NCI-H2029 (cell line): ENCODE measurements around the gene CELF1.

Source experiments
- DNase-seq: peaks from one replicate; lab custom pipeline; 2025; lab: John Stamatoyannopoulos, UW

CELF1 gene

DNA sequence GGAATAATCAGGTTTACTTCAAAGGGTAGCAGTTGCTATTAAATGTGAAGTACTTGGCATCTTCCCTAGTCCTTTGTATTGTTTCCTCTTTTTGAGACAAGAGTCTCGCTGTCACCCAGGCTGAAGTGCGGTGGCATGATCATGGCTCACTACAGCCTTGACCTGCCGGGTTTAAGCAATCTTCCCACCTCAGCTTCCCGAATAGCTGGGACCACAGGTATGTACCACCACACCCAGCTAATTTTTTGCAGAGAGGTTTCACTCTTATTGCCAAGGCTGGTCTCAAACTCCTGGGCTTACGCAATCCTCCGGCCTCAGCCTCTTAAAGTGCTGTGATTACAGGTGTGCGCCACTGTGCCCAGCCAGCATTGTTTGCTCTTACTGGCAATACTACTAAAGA, 67.8 kb downstream of the CELF1 start:
- DNase-seq: peak; percentile 57

DNA sequence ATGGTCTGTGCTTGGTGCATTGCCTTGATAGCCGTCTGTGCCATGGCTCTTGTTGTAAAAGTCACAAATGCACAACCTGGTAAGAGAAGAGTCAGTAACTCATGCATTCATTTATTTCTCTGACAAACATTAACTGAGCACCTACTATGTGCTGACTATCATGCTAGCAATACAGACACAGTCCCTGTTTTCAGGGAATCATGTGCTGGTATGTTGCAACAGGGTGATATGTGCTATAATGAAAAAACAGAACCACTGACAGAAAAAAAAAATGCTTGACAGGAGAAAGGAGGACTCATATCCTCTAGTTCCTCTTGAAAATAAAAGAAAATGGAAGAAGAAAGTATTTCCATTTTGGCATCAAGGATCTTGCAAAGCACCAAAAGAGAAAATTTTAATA, 69.5 kb downstream of the CELF1 start:
- DNase-seq: no peak

DNA sequence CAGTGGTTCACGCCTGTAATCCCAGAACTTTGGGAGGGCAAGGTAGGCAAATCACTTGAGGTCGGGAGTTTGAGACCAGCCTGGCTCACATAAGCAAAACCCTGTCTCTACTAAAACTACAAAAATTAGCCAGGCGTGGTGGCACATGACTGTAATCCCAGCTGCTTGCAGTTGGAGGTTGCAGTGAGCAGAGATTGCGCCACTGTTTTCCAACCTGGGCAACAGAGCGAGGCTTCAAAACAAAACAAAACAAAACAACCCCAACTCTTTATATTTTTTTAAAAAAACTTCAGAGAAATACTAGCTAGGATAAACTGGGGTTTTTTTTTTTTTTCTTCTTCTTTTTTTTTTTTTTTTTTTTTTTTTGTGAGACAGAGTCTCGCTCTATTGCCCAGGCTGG, 72.2 kb downstream of the CELF1 start:
- no peak for DNase-seq

DNA sequence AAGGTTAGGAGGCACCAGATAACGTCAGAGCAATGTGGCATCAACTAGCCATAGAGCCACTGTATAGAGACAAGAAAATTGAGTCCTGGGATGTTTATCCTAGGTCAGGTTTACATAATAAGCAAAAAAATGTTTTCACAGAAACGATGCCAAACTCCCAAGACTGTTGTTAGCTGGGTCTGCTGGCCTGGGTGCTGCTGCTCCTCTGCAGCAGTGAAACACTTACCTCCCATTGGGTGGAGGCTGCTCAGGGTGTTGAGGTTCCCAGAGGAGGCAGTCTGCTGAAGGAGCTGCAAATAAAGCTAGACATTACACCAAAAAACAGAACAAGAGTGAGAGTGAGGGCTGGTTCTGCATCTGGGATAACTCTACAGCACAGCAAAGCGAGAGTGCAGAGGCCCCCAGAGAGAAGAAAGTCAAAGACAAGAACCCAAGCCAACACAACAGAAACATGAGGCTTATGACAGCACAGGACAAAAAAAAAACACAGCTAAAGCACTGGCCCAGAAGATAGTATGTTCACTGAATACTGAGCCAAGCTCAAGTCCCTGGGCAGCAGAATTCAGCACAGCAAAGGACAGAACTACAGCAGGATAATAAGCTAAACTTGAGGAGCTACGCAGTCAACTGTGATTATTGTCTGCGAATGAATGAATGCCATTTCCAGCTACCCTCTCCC, 74.1 kb downstream of the CELF1 start:
- no peak for DNase-seq

DNA sequence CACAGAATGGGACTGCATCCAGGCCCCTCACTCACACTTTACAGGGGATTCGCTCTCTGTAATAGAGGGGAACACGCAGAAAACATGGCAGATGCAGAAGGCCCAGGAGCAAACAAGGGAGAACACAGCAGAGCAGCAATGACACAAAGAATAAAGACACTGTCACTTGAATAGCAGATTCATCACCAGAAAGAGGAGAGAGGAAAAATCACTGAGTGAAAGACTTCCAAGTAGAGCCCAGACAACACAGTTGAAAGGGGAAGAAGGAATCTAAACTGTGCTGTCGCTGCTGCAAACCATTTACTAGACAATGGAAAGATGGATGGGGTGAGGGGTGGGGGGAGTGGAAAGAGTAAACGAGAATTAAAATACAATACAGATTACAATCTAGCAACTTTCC, 75.2 kb downstream of the CELF1 start:
- no peak for DNase-seq

DNA sequence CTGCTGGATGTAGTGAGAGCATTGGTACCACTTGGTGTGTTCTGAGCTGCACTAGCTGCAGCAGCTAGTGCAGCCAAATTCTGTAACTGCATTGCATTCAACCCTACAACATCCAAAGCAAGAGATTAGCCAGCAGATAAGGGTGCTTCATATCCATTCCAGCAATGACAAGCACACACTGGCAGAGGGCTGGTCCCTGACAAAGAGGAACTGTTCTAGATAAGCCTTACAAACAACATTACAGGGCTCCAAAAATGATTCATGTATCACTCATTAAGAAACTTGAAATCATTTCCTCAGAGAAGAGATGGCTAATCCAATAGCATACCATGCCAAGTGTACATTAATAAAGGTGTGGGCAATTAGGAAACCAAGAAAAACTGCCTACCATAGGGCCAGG, 75.6 kb downstream of the CELF1 start:
- DNase-seq: no peak

DNA sequence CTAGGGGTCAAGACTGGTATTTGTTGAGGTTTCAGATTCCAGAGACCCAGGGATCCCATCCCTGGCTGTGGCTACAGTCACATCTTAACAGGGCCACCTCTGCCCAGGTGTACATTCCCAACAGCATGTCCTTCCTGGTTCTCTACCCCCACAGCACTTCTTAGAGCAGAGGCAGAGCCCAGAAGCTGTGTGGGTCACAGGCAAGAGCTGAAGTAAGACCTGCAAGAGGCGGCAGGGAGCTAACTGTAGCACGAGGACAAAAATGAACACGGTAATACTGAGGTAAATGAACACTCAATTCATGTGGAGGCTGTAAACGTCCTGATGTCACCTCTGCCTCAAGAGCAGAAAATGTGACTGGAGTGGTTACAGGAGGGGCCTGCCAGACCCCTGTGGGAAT, 82.3 kb downstream of the CELF1 start:
- no peak for DNase-seq

DNA sequence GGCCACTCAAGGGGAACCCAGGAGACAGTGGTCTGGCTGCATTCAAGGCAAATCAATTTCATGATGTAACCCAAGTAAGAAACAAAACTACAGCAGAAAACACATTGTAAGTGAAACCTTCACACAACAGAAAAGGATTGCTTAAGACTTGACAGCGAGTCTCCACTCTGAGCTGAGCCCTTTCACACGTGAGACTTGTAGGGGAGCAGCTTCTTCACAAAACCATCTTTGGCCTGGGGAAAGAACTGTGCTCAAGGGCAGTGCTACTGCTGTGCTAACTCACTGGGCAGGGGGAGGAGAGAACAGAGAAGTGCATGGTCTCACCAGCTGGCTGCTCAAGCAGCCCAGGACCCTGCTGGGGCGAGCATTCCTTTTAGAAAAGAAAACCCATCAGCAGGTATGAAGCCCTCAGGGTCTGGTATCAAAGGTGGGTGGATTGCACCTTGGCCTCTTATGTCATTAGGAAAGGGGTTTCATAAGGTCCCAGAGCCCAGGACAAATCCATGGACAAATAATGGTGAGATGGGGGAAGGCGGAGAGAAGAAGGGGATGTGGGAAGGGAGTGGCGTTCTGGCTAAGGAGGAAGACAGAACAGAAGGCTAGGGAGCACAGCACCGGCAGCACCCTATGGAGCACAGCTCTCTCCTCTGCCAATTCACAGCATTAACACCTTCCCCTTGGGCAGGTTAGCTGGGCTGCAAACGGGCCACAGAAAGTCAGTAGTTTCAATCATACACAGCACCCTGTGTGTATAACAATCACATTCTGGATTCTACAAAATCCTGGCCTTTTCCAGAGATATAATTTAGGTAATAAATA, 83.4 kb downstream of the CELF1 start:
- no peak for DNase-seq

DNA sequence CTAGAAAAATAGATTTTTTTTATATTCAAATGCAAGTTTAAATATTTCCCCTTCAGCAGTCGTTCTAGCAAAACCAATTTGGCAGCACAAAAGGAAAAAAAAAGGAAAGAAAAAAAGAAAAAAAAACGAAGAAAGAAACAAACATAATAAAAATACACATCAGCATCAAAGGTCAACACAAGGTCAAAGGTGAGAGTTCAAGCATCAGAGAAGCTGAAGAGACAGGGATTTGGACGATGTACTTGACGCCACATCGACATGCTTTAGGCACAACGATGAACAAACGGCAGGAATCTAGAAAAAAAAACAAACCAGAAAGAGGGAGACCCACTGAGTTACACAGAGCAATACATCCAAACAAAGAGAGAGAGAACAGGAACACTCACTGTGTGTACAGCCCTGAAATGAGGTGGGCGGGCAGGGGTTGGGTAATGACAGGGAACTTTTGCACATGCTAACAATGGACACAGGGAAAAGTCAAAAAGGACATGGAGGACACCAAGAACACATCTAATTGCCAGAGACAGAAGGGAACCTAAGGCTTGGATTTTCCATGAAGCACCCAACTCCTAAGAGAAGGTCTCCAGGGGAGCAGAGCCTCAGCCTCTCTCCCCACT, 84.2 kb downstream of the CELF1 start:
- DNase-seq: no peak

DNA sequence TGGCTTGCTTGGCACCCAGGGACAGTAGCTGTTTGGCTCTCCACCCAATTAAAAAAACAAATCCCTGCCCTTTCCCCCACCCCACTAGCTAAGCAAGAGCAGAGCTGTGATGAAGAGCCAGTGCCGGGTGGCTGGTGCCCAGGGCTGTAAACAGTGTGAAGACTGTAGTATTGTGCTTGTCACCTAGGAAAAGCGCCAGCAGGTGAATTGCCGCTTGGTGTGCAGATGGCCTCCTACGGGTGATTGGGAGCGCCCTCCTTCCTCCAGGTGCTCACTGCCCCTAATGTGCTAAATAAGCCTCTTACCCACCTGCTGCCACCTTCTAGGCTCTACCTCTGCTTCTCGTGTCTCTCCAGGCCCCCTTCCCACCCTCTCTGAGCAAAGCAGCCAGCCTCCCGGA, 85.6 kb downstream of the CELF1 start:
- DNase-seq: peak; percentile 87

DNA sequence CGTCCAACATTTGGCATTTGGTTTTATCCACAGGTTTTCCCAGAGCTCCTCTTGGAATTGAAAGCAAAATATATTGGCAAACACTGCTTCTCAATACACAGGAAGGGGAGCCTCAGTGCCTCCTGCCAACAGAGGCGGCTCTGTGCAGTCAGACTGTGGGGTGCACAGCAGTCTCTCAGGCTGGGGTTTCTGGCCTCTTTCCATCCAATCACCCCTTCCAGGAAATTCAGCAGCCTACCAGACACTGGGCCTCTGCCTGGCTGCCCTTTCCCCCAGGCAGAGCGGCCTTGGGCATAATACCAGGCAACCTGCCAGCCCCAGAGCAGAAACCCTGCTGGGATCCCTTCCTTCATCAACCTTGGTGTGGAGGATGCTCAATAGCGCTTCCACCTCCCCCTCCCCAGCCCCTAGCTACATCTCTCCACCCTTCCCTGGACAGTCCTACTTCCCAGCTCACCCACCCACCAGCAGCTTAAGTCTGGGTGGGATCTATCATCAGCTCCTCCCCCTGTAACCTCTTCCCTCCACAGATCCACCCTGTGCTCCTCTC, 86.2 kb downstream of the CELF1 start:
- peak; percentile 73 for DNase-seq

DNA sequence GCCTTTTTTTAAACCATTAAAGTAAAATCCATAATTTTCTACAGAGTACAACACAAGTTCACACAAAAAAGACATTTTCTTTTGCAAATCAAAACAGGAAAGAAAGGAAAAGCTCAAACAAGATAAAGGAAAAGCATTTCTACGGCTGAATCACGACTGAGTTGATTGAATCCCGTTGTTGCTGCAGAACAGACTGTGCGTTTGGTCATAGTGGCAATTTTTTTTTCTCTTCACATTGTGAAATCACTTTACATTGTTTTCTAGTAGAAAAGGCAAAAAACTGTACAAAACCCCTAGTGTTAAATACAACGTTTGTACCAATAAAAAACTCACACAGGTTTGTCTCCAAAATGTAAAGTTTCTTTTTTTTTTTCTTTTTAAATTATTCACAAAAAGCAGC, 86.7 kb downstream of the CELF1 start:
- DNase-seq: no peak

DNA sequence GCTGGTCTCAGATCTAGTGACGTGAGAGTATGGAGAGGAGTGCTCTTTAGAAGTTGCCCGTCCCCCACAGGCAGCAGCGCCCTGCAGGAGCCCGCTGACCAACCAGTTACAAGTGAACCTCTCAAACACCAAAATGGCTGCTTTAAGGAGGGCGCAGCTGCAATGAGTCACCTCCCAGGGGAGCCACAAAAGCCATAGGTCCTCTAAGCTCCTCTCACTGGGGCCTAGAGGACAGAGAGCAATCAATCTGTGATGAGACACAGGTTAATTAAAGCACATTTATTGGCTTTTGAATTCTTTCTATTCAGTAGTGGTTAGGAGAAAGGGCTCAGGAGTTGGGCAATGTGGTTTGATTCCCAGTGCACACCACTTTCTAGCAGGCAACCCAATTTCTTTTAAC, 88.4 kb downstream of the CELF1 start:
- peak; percentile 60 for DNase-seq

DNA sequence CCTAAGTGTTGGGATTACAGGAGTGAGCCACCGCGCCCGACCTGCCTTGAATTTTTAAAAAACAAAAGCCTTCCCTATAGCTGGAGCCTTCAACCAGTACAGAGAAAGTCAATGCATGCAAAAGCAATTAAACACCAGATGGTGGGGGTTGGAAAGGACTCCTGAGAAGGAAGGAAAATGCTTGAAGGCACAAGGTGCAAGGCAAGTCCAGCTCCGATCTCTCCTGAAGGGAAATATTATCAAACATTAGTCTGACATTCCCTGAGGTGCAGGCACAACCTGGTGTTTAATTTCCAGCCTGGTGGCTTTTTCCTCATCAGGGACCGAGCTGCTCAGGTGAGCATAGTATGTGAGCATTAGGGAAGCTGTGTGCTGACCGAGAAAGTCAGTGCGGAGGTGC, 91.1 kb downstream of the CELF1 start:
- no peak for DNase-seq

DNA sequence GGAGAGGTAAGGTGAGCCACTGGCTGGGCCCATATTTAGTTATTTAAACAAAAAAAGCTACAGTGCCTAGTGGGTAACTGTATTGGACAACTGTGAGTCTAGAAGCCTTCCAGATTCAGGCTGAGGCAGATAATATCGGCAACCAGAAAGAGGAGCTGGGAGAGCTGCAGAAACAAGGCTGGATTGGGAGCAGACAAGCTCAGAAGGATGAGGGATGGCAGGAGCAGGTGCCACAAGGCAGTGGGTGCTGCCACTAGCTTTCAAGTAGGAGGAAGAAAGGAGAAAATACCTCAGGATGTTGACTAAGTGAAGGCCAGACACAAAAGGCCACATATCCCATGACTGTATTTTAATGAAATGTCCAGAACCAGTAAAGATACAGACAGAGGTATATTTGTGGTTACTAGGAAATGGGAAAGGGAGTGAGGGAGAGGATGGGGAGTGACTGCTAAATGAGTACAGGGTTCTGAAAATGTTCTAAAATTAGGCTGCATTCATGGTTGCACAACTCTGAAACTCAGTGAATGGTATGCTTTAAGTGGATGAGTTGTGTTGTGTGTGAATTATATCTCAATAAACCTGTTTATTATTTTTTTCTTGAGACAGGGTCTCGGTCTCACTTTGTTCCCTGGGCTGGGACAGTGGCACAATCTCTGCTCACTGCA, 92.2 kb downstream of the CELF1 start:
- DNase-seq: no peak

DNA sequence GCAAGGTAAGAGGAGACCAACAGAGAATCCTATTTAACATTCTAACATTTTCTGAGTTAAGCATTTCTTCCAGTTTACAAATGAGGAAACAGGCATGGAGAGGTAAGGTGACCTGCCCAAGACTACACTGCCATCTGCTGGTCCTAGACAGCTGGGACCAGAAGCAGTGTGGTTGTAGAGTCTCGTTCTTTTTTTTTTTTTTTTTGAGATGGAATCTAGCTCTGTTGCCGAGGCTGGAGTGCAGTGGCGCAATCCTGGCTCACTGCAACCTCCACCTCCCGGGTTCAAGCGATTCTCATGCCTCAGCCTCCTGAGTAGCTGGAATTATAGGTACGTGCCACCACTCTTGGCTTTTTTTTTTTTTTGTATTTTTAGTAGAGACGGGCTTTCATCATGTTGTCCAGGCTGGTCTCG, 98.7 kb downstream of the CELF1 start:
- DNase-seq: peak; percentile 80

DNA sequence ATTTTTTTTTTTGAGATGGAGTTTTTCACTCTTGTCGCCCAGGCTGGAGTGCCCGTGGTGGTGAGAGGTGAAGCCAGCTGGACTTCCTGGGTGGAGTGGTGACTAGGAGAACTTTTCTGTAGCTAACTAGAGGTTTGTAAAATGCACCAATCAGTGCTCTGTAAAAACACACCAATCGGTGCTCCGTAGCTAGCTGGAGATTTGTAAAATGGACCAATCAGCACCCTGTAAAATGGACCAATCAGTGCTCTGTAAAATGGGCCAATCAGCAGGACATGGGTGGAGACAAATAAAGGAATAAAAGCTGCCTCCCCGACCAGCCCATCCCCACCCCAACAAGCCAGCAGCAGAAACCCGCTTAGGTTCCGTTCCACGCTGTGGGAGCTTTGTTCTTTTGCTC, 99.6 kb downstream of the CELF1 start:
- no peak for DNase-seq

DNA sequence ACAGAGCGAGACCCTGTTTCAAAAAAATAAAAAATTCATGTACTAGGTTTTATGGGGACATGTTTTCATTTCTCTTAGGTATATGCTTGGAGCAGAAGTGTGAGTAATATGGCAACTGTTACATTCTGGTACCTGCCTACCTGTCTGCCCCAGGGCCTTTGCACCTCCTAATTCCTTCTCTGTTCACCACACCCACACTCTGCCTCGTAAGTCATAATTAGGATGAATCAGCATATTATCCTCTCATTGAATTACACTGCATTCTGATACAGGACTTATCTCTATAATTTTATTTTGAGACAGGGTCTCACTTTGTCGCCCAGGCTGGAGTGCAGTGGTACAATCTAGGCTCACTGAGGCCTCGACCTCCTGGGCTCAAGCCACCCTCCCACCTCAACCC, 100.9 kb downstream of the CELF1 start:
- no peak for DNase-seq

DNA sequence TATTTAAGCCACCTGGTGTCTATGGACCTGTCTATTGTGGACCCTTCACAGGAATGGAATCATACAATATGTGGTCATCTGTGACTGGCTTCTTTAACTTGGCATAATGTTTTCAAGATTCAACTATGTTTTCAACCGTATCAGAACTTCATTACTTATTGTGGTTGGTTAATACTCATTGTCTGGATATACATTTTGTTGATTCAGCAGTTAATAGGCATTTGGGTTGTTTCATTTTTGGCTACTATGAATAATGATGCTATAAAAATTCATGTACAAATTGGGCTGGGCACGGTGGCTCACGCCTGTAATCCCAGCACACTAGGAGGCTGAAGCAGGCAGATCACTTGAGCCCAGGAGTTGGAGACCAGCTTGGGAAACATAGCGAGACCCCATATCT, 101.5 kb downstream of the CELF1 start:
- no peak for DNase-seq

DNA sequence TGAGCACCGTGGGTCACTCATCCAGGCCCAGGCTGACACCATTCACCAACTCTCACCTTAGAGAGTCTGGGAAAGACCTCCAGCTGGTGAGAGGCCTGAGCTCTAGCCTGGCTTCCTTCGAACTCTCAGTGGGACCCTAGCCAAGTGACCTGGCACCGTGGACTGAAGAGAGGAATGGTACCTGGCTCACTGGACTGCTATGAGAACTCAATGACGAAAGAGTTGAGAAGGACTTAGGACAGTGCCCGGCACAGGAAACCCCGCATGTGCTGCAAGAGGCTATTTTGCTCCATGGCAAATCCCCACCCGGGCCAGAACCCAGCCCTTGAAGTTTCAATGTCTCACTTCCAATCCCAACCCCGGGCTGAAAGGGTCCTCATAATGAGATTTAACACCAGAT, 103.4 kb downstream of the CELF1 start:
- DNase-seq: no peak

DNA sequence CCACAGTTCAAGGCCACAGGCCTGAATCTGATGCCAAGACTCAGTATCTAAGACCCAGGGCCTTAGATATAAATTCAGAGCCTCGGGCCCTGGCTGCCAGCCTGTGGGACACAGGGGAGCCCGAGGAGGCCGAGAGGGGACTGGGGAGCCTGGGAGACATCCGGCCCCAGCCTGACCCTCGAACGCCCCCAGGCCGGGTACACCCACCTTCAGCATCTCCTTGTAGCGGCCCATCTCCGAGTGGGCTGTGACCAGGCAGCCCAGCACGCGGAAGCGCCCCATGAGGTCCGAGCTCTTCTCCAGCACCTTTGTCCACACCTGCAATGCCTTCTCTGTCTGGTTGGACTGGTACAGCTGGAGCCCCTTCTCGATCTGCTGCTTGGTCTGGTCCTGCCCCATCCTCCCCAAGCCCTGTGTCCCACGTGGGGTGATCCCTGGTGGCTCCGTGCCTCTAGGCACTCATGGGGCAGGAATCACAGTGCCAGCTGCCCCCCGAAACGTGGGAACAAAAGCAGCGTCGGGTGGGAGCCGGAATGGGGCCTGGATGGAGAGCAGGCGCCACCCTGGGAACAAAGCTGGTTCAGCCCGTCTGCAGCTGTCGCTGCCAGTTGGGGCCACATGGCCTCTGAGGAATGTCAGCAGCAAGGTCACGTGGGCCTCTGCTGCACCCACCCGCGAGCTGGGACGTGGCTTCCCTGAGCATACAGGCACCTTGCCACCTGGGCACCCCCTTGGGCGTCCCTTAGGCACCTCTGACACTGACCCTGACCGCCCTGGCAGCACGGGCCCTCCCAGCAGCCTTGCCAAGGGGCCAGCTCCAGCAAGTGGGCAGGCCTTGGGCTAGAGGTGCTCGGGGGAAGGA, 104.1 kb downstream of the CELF1 start, which contains the start of gene RAPSN:
TSS of gene RAPSN (minus strand) at position 571 of the 862 bp plus-strand sequence. CDS start at position 399, 172 bp downstream.
- DNase-seq: no peak
